GM18861 (cell line): ENCODE data around the gene LIN7B.
"Not testable (repeated sequence)": the region's sequence is repeated elsewhere in the genome, so short reads cannot be mapped to it uniquely, and the experiment has no call there.

Experiments
- ATAC-seq: cut with Tn5 transposase; IDR thresholded peaks from one replicate; pipeline ENCODE4 v1.9.1; 2021; ENCODE audit not compliant: unreplicated experiment

The LIN7B gene, protein sequence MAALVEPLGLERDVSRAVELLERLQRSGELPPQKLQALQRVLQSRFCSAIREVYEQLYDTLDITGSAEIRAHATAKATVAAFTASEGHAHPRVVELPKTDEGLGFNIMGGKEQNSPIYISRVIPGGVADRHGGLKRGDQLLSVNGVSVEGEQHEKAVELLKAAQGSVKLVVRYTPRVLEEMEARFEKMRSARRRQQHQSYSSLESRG

DNA sequence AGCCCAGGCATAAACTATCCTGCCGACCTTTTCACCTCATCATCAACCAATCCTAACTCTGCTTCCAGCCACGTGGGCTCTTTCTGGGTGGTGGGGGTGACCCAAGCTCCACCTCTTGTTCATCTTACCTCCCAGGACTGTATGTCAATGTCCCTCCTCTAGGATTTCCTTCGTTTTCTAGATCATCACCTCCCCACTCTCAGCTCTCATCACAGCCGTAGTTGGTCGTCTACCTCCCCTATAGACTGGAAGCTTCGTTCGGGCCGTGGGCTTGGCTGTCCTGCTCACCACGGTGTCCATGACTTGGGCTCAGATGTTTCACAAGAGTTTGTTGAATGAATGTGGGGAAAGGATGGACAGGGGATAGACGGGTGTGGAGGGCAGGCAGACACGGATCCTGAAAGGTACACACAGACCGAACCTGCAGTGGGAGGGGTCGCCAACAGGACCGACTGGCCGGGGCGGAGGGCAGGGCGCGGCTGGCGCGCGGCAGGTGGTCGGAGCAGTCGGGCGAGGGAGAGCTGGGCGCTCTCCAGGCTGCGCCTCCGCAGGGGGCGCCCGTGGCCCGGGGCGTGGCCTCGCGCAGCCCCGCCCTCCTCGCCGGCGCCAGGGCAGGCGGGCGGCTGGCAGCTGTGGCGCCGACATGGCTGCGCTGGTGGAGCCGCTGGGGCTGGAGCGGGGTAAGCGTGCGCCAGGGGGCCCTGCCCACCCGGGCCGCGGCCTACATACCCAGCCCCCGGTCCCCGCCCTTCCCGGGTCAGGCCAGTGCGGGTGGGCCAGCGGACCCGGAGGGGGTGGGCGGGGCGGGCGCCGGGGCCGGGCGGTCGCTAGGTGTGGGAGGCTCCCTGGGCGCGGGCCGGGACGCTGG, at the start of gene LIN7B:
Gene LIN7B (plus strand): TSS at position 609 of the 868 bp plus-strand sequence. CDS start 35 bp downstream, at position 644.
- ATAC-seq = peak; percentile 39

DNA sequence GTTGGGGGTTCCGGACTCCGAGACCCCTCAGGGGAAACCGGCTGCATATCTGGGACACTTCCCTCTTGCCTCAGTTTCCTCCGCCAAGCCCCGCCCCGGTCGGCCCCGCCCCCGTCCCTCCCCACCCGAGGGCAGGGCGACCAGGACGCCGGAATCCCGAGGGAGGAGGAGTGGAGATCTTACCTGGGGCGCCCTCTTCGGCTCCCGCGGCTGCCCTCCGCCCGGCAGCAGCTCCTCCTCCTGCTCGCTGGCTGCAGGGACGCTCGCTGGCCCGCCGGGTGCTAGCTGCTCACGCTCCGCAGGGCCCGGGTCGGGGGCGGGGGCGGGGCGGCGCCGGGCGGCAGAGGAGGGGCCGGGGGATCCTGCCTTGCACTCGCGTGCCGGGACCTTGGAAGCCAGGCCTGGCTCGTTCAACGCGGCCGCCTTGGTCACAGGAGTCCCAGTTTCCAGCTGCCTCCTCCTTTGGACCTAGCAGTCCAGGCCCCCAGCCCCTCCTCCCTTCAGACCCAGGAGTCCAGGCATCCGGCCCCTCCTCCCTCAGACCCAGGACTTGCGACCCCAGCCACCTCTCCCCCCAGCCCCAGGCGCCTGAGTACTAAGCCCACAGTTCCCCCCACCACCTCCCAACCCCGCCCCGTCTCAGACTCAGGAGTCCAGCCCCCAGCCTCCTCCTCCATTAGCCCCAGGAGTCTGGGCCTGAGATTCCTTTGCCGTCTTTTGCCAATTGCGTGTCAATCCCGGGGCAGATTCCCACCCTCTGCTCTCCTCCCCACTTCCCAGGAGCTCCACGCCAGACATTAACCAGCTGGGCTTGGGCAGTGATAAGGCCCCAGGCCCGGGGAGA, 49.2 kb upstream of the LIN7B start, which contains the start of gene NTF4:
Gene NTF4 (minus strand): TSS at position 51 of the 844 bp plus-strand sequence. CDS start 2,821 bp downstream, outside the sequence.
- no peak for ATAC-seq

DNA sequence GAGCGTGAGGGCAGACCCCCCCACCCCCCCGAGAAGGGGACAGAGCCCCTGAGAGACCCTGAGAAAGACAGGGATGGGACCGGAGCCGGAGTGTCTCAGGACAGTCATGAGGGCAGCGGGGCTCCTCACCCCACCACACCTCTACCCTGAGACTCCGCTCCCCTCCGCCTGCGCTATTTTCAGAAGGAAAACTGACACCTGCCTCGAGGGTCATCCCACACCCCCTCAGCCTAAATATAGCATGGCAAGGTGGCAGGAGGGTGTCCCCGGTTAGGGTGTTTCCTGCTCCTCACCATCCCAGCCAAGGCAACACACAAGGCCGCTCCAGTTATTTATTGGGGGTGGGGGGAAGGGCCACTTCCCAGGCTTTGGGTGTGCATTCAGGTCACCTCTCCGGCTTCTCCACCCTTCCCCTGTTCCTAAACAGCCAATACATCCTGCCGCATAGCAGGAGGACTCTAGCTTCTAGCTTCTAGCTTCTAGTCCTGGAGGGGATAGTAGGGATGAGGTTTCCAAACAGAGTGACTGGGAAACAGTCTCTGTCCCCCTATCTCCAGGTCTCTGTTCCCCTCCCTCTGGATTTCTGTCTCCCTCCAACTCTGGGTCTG, 48.2 kb upstream of the LIN7B start:
- ATAC-seq = no peak

DNA sequence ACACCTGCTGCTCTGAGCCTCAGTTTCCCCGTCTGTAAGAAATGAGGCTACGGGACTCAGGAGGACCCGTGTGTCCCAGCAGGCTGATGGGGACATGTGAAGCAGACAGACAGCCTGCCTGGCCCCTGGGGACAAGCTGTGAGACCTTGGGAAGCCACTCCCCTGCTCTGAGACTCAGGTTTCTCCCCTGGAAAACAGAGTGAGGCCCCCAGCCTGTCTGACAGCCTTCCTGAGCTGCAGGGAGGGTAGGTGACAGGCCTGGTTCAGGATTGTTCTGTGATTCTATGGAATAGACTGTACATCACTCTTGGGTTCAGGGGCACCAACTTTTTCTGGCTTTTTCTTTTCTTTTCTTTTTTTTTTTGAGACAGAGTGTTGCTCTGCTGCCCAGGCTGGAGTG, 46.6 kb upstream of the LIN7B start:
- no peak for ATAC-seq

DNA sequence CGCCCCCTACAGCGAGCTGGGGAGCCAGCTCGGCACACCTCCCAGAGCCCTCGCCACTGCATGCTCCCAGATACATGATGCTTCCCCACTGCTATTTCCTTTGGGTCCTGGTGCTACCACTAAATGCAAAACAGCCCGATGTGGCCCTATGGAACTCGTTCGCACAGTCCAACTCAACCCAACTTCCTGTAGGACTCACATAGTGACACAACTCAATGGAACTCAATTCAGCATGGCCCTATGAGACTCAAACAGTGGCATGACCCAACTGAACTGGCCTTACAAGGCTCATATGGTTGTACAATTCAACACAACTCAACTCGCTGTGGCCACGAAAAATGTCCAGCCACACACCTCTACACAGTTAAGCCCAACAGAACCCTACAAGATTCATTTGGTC, 45.1 kb upstream of the LIN7B start:
- no peak for ATAC-seq

DNA sequence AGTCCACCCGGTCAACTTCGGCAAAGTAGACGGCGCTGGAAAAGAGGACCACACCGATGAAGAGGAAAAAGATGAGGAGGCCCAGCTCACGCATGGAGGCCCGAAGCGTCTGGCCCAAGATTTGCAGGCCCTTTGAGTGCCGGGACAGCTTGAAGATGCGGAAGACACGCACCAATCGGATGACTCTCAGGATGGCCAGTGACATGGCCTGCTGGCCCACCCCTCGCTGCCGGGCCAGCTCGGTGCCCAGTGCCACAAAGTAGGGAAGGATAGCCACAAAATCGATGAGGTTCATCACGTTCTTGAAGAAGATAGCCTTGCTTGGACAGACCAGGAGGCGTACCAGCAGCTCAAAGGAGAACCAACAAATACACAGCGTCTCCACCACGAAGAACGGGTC, 43.8 kb upstream of the LIN7B start:
- ATAC-seq = no peak

DNA sequence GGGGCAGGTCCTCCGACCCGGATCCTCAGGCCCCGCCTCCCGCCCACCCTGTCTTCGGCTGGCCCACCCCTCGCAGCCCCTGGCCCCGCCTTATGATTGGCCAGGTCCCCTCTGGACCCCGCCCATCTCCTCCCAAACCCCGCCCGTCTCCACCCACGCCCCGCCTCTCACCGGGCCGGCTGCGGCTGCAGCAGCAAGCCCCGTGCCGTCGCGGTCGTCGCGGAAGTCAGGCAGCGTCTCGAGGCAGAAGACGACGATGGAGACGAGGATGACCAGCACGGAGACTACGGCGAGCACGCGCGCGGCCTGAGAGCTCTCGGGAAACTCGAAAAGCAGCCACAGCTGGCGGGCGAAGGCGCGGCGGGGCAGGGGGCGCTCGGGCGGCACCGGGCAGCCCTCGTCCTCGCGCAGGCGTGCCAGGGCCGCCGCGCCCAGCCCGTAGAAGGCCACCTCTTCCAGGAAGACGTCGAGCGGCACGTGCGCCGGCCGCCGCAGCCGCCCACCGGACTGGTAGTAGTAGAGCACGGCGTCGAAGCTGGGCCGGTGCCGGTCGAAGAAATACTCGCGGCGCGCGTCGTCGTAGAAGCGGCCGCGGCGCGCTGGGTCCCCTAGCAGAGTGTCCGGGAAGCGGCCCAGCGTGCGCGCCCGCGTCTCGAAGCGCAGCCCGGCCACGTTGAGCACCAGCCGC, 42.2 kb upstream of the LIN7B start:
- ATAC-seq = no peak

DNA sequence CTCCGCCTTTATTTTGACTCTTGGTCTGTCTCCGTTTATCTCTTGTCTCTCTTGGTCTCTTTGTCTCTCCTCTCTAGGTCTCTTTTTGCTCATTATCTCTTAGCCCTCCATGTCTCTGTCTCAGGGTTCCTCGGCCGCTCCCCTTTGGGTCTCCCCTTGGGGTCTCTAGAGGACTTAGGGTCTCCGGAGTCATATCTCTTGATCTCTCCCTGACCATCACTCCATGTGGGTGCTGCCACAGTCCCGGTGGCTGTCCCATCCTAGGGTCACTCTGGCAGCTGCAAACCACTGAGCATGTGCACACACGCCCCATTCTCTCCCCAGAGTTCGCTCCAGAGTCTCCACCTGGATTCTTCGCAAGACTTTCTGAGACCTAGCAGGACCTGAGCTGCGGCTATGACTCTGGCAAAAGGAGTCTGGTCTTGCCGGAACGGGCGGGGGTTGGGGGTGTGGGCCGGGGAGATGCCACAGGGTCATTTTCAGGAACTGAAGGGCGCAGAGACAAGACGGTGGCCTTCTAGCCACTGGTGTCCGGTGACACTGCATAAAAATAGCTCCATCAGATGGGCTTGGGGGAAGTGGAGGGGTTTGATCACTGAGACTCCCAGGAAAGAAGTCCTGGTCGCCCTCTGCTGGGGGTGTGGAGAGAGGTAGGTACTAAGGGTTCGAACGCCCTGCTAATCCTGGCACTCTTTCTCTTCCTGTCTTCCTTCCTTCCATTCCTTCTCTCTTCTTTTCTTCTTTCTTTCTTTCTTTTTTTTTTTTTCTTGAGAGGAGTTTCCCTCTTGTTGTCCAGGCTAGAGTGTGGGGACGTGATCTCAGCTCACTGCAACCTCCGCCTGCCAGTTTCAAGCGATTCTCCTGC, 40.4 kb upstream of the LIN7B start:
- no peak for ATAC-seq

DNA sequence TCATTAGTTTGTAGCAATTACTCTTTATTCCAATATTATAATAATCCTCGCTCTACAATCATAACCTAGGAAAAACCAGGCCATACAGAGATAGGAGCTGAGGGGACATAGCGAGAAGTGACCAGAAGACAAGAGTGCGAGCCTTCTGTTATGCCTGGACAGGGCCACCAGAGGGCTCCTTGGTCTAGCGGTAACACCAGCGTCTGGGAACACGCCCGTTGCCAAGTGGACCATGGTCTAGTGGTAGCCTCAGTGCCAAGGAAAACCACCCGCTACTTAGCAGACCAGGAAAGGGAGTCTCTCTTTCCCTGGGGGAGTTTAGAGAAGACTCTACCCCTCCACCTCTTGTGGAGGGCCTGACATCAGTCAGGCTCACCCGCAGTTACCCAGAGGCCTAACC, 39.3 kb upstream of the LIN7B start:
- ATAC-seq = not testable (repeated sequence)

DNA sequence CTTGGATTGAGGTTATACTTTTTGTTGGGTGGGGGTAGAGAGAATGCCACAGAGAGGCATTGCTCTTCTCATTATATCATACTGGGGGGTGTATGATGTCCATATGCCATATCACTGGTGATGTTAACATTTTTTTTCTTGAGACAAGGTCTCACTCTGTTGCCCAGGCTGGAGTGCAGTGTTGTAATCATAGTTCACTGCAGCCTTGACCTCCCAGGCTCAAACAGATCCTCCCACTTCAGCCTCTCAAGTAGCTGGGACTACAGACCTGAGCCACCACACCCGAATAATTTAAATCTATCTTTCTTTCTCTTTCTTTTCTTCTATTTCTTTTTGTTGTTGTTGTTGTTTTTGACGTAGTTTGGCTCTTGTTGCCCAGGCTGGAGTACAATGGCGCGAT, 33.8 kb upstream of the LIN7B start:
- ATAC-seq = no peak

DNA sequence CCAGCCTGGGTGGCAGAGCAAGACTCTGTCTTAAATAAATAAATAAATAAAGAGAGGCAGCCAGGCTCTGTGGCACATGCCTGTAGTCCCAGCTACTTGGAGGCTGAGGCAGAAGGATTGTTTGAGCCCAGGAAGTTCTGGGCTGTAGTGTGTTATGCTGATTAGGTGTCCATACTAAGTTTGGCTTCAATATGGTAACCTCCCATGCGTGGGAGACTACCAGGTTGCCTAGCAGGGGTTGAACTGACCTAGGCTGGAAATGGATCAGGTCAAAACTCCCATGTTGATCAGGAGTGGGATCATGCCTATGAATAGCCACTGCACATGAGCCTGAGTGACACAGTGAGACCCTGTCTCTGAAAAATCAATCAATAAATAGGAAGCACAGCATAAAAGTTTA, 32.9 kb upstream of the LIN7B start:
- no peak for ATAC-seq

DNA sequence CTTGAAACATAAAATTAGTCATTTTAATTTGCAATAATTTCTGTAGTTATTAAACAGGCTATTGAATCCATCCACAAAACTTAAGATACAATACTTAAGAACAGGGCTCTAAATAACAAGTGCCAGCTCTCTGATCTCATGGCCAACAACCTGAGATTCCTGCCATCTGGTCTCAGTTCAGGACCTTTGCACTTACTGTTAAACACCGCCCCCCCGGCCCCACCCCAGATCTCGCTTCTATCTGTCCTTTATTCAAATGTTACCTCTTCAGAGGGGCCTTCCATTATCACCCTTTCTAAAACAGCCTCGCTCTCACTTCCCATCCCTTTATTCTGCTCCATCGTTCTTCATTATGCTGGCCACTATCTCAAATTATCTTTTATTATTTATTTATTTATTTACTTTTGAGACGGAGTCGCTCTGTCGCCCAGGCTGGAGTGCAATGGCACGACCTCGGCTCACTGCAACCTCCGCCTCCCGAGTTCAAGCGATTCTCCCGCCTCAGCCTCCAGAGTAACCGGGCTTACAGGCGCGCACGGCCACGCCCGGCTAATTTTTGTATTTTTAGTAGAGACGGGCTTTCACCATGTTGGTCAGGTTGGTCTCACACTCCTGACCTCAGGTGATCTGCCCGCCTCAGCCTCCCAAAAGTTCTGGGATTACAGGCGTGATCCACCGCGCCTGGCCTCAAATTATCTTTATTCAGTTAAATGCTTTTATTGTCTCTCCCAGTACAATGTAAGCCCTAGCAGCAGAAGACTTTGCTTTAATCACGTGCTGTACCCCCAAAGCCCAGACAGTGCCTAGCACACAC, 29.8 kb upstream of the LIN7B start:
- ATAC-seq = no peak

DNA sequence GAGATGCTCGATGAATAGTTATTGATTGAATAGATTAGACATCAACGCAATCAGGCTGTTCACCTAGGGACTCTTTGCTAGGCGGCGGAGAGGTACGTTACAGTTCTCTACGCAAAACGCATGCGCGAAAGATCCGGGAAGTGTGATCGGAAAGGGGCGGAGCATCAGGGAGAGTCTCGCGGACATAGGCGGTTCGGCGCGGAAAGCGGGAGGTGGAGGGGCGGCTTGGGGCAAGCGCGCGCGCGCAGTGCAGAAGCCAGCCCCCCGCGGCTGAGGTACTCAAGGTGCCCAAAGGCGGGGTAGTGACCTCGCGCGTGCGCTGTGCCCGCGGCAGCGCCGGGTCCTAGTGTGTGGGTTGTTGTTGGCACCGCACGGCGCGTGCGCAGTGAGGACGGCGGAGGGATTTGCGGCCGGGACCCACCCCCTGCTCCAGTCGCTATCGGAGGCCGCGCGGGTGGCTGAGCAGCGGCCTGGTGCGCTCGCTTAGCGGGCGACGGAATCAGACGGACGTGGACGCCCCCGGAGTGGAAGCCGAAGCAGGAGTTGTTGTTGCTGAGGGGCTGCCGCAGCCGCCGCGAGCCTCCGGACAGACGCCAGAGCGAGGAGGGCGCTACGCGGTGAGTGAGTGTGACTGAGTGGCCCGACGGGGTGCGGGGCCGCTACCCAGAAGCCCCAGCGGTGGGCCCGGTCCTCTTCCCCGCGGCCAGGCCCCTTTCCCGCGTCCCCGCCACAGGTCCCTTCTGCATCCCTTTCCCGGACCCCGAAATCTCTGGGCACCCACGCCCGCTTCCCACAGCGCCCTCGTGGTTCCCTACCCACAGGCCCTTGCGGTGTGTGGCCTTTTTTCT, 28.9 kb upstream of the LIN7B start, which contains the start of gene SNRNP70:
Gene SNRNP70 (plus strand): TSS at position 432 of the 848 bp plus-strand sequence. CDS start 964 bp downstream, outside the sequence.
- peak; percentile 85 for ATAC-seq

DNA sequence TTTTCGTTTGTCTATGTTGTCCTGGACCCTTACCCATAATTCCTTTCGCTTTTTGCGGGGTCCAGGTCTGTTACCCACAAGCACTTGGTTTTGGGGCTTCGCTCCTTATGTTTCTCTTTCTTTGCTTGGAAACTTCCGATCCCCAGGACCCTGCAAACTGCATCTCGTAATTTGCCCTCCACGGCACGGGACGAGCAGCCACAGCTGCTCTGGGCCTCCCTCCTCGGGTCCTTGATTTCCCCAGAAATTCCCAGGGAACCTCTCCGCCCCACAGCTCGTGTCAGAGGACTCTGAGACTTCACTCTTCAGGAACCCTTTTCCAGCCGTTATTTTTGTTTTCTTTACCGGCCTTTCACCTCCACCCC, 28.3 kb upstream of the LIN7B start:
- ATAC-seq = no peak

DNA sequence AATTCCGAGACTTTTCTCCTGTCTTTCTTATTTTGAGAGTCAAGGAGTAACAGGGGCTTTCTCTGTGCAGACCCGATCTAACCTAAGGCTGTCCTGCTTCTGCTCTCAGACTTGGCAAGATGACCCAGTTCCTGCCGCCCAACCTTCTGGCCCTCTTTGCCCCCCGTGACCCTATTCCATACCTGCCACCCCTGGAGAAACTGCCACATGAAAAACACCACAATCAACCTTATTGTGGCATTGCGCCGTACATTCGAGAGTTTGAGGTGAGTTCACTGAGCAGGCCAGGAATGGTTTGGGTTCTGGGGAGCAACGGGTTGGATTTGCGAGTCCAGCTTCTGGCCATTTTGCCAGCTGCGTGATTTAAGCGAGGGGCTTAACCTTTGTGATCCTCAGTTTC, 27.9 kb upstream of the LIN7B start:
- no peak for ATAC-seq

DNA sequence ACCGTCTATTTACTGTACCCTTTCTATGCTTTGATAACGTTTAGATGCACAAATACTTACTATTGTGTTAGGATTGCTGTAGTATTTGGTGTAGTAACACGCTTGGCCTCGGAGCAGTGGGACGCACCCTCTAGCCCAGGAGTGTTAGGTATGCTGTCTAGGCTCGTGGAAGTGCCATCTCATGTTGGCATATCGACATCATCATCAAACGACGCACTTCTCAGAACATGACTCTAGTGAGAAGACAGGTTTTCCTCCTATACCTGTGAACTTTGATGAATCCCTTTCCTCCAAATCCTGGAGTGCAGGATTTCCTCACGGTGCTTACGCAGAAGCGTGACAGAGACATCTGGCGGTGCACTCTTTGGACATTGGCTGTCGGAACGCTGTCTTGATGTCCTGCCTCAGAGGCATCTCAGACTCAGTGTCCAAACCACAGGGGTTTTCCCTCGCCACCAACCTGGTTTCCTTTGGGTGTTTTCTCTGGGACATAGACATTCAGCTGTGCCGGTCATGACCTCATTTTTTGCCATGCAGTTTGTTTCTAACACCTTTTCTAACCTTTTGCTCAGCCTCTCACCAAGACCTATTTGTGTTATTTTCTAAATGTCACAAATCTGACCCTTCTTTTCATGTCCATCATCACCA, 22.7 kb upstream of the LIN7B start:
- ATAC-seq = no peak

DNA sequence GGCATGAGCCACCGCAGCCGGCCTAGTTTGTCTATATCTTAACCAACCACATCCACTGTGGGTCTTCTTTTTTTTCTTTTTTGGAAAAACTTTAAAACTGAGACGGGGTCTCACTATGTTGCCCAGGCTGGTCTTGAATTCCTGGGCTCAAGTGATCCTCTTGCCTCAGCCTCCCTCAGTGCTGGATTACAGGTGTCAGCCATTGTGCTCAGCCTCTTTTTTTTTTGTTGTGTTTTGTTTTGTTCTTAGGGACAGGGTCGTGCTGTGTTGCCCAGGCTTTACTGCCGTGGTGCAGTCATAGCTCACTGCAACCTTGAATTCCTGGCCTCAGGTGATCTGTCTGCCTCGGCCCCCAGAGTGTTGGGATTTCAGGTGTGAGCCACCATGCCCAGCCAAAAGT, 21.5 kb upstream of the LIN7B start:
- ATAC-seq = no peak
